Measurements from ENCODE around the gene ZNF768. TPM values are rescaled to one million over a fixed set of nuclear protein-coding genes. Genes with fewer than 3 reads are reported as not detected.

ZNF768 gene
- total and polyA plus RNA-seq, 2 of the 13 experiments (the other 11 are each of a cell fraction or from before 2014, with no cell fraction given): 26.7 to 34.4 TPM

DNA sequence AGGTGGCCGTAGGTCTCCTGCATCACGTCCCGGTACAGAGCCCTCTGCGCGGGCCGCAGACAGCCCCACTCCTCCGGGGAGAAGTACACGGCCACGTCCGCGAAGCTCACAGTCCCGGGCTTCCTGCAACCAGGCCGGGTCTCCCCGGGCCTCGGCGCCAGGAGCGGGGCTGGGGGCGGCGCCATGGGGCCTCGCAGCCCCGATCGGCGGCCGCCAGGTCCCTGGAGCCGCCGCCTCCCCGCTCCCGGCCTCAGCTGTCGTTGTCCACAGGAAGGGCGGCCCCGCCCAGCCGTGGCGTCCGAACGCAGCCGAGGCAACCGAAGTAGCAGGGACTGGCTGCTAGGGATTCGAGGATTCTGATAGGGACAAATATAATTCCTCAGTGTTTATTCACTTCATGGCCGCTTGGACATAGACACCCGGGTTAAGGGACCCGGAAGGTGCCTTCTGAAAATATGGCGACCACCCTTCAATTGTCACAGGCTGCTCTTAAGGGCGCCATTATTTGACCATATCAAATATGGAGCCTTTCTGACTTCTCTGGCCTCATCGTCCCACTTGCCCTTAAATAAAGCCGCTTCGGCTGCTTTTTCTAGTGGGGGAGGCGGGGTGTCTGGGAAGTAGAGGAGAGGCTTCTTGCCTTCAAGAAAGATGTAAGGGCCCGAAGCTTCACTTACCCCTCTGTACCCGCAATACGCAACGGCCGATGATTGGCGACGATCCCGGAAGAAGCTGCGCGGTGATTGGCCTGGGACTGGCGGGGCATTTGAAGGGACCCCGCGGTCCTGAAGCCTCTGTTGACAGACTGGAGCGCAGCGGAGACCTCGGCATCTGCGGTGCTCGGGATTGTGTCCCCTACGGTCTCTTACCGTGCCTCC lies 45.3 kb upstream of the ZNF768 start, which contains the start of gene ZNF688 (continued):
- TF ChIP-seq, protein P1, sequence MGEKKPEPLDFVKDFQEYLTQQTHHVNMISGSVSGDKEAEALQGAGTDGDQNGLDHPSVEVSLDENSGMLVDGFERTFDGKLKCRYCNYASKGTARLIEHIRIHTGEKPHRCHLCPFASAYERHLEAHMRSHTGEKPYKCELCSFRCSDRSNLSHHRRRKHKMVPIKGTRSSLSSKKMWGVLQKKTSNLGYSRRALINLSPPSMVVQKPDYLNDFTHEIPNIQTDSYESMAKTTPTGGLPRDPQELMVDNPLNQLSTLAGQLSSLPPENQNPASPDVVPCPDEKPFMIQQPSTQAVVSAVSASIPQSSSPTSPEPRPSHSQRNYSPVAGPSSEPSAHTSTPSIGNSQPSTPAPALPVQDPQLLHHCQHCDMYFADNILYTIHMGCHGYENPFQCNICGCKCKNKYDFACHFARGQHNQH (CRISPR knock-in tag; IDR thresholded peaks at IDR 0.05): peak; percentile 62; the same call in 1 of the 2 replicates
- TF ChIP-seq ZNF432 (CRISPR knock-in tag; IDR thresholded peaks at IDR 0.05; ENCODE audit: borderline replicate concordance): no peak
- TF ChIP-seq RARA (CRISPR knock-in tag; IDR thresholded peaks at IDR 0.05): no peak
- TF ChIP-seq RNF2 (conservative IDR thresholded peaks at IDR 0.05; ENCODE audit: low read depth): no peak
- no peak; the same call in 1 of the 2 replicates for TF ChIP-seq GTF3A (CRISPR knock-in tag; conservative IDR thresholded peaks at IDR 0.05)
- TF ChIP-seq, protein P2, sequence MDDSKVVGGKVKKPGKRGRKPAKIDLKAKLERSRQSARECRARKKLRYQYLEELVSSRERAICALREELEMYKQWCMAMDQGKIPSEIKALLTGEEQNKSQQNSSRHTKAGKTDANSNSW (CRISPR knock-in tag; IDR thresholded peaks at IDR 0.05; ENCODE audit: borderline replicate concordance): no peak
- peak; percentile 78 for TF ChIP-seq GABPB1 (CRISPR knock-in tag; IDR thresholded peaks at IDR 0.05)
- TF ChIP-seq ZNF775 (CRISPR knock-in tag; IDR thresholded peaks at IDR 0.05; ENCODE audit: borderline replicate concordance): 0 out of 2 replicates have a peak, but pooled peaks have one; percentile 49
- TF ChIP-seq, protein P3, sequence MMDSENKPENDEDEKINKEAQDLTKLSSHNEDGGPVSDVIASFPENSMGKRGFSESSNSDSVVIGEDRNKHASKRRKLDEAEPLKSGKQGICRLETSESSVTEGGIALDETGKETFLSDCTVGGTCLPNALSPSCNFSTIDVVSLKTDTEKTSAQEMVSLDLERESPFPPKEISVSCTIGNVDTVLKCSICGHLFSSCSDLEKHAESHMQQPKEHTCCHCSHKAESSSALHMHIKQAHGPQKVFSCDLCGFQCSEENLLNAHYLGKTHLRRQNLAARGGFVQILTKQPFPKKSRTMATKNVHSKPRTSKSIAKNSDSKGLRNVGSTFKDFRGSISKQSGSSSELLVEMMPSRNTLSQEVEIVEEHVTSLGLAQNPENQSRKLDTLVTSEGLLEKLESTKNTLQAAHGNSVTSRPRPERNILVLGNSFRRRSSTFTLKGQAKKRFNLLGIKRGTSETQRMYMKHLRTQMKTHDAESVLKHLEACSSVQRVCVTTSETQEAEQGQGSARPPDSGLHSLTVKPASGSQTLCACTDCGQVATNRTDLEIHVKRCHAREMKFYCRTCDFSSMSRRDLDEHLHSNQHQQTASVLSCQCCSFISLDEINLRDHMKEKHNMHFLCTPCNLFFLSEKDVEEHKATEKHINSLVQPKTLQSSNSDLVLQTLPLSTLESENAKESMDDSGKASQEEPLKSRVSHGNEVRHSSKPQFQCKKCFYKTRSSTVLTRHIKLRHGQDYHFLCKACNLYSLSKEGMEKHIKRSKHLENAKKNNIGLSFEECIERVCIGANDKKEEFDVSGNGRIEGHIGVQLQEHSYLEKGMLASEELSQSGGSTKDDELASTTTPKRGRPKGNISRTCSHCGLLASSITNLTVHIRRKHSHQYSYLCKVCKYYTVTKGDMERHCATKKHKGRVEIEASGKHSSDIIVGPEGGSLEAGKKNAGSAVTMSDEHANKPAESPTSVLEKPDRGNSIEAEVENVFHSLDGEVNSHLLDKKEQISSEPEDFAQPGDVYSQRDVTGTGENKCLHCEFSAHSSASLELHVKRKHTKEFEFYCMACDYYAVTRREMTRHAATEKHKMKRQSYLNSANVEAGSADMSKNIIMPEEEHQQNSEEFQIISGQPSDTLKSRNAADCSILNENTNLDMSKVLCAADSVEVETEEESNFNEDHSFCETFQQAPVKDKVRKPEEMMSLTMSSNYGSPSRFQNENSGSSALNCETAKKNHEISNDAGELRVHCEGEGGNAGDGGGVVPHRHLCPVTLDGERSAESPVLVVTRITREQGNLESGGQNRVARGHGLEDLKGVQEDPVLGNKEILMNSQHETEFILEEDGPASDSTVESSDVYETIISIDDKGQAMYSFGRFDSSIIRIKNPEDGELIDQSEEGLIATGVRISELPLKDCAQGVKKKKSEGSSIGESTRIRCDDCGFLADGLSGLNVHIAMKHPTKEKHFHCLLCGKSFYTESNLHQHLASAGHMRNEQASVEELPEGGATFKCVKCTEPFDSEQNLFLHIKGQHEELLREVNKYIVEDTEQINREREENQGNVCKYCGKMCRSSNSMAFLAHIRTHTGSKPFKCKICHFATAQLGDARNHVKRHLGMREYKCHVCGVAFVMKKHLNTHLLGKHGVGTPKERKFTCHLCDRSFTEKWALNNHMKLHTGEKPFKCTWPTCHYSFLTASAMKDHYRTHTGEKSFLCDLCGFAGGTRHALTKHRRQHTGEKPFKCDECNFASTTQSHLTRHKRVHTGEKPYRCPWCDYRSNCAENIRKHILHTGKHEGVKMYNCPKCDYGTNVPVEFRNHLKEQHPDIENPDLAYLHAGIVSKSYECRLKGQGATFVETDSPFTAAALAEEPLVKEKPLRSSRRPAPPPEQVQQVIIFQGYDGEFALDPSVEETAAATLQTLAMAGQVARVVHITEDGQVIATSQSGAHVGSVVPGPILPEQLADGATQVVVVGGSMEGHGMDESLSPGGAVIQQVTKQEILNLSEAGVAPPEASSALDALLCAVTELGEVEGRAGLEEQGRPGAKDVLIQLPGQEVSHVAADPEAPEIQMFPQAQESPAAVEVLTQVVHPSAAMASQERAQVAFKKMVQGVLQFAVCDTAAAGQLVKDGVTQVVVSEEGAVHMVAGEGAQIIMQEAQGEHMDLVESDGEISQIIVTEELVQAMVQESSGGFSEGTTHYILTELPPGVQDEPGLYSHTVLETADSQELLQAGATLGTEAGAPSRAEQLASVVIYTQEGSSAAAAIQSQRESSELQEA (CRISPR knock-in tag; IDR thresholded peaks at IDR 0.05; ENCODE audit: not compliant biosample characterization): no peak
- TF ChIP-seq, protein P4, sequence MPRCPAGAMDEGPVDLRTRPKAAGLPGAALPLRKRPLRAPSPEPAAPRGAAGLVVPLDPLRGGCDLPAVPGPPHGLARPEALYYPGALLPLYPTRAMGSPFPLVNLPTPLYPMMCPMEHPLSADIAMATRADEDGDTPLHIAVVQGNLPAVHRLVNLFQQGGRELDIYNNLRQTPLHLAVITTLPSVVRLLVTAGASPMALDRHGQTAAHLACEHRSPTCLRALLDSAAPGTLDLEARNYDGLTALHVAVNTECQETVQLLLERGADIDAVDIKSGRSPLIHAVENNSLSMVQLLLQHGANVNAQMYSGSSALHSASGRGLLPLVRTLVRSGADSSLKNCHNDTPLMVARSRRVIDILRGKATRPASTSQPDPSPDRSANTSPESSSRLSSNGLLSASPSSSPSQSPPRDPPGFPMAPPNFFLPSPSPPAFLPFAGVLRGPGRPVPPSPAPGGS (CRISPR knock-in tag; IDR thresholded peaks at IDR 0.05): peak; percentile 69
- peak; percentile 86 for TF ChIP-seq ELF1 (CRISPR knock-in tag; IDR thresholded peaks at IDR 0.05)
- TF ChIP-seq WIZ (CRISPR knock-in tag; IDR thresholded peaks at IDR 0.05): no peak
- no peak for TF ChIP-seq ZNF562 (CRISPR knock-in tag; IDR thresholded peaks at IDR 0.05; ENCODE audit: borderline replicate concordance)
- TF ChIP-seq ZNF496 (CRISPR knock-in tag; IDR thresholded peaks at IDR 0.05; ENCODE audit: insufficient replicate concordance): no peak
- TF ChIP-seq PRPF4 (IDR thresholded peaks at IDR 0.05; ENCODE audit: low read depth, low read length, poor library complexity, severe bottlenecking): no peak
- TF ChIP-seq ZNF292 (CRISPR knock-in tag; IDR thresholded peaks at IDR 0.05; ENCODE audit: borderline replicate concordance, low read depth): no peak
- no peak for TF ChIP-seq RFX5 (IDR thresholded peaks at IDR 0.05; ENCODE audit: low read depth, low read length)
- TF ChIP-seq RXRA (CRISPR knock-in tag; IDR thresholded peaks at IDR 0.05): no peak

Data from HepG2 (cell line).